Measurements from ENCODE around the gene RPL28.

The RPL28 gene

DNA sequence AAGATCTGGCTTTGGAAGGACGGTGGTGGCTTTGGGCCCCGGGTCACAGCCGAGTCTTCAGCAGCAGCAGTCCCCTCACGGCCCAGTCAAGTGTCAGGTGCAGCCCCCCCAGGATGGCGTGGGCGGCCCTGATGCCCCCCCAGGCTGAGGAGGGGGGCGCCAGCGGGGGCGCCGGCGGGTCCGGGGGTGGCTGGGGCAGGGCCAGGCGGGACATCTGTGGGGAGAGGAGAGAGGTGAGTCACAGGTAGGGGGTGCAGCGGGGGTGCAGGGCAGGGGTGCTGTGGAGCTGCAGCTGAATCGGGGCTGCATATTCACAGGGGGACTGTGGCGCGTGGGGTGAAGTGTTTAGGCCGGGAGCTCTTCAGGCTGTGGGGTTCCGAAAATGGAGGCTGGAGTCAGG is 19.8 kb upstream of the RPL28 start:
- TF ChIP-seq REST (IDR thresholded peaks at IDR 0.05; ENCODE audit: insufficient read depth in 1 of 2, low read depth in 2 of 2, low read length in 2 of 2) = no peak
- TF ChIP-seq SIN3A (IDR thresholded peaks at IDR 0.05; ENCODE audit: borderline replicate concordance, insufficient read depth, low read length) = no peak
- no peak for TF ChIP-seq TAF1 (IDR thresholded peaks at IDR 0.05; ENCODE audit: borderline replicate concordance, insufficient read depth, low read length)
- no peak for TF ChIP-seq POLR2AphosphoS5 (IDR thresholded peaks at IDR 0.05; ENCODE audit: low read depth, low read length)
- TF ChIP-seq FOXP2 (optimal IDR thresholded peaks at IDR 0.05; ENCODE audit: borderline replicate concordance, extremely low read depth, extremely low read length, insufficient read depth) = no peak

GRCh38 chr19:55366790-55367189 is 18.9 kb upstream of the RPL28 start:
- TF ChIP-seq FOXP2 (optimal IDR thresholded peaks at IDR 0.05; ENCODE audit: borderline replicate concordance, extremely low read depth, extremely low read length, insufficient read depth) (no peak), REST (IDR thresholded peaks at IDR 0.05; ENCODE audit: insufficient read depth in 1 of 2, low read depth in 2 of 2, low read length in 2 of 2) (no peak), SIN3A (IDR thresholded peaks at IDR 0.05; ENCODE audit: borderline replicate concordance, insufficient read depth, low read length) (no peak), POLR2AphosphoS5 (IDR thresholded peaks at IDR 0.05; ENCODE audit: low read depth, low read length) (no peak), TAF1 (IDR thresholded peaks at IDR 0.05; ENCODE audit: borderline replicate concordance, insufficient read depth, low read length) (no peak)

- TF ChIP-seq SIN3A (IDR thresholded peaks at IDR 0.05; ENCODE audit: borderline replicate concordance, insufficient read depth, low read length) (no peak), TAF1 (IDR thresholded peaks at IDR 0.05; ENCODE audit: borderline replicate concordance, insufficient read depth, low read length) (no peak), POLR2AphosphoS5 (IDR thresholded peaks at IDR 0.05; ENCODE audit: low read depth, low read length) (no peak), FOXP2 (optimal IDR thresholded peaks at IDR 0.05; ENCODE audit: borderline replicate concordance, extremely low read depth, extremely low read length, insufficient read depth) (no peak), REST (IDR thresholded peaks at IDR 0.05; ENCODE audit: insufficient read depth in 1 of 2, low read depth in 2 of 2, low read length in 2 of 2) (no peak)
Measured at GRCh38 chr19:55368106-55368505, 17.6 kb upstream of the RPL28 start.

- TF ChIP-seq TAF1 (IDR thresholded peaks at IDR 0.05; ENCODE audit: borderline replicate concordance, insufficient read depth, low read length) (no peak), SIN3A (IDR thresholded peaks at IDR 0.05; ENCODE audit: borderline replicate concordance, insufficient read depth, low read length) (no peak), FOXP2 (optimal IDR thresholded peaks at IDR 0.05; ENCODE audit: borderline replicate concordance, extremely low read depth, extremely low read length, insufficient read depth) (no peak), REST (IDR thresholded peaks at IDR 0.05; ENCODE audit: insufficient read depth in 1 of 2, low read depth in 2 of 2, low read length in 2 of 2) (no peak), POLR2AphosphoS5 (IDR thresholded peaks at IDR 0.05; ENCODE audit: low read depth, low read length) (no peak)
Measured at GRCh38 chr19:55368701-55369563, 16.8 kb upstream of the RPL28 start.

Data from PFSK-1 (cell line).